GDM1 (cell line): Measurements from ENCODE around the gene NEU1.
"Not testable (repeated sequence)": the region's sequence is repeated elsewhere in the genome, so short reads cannot be mapped to it uniquely, and the experiment has no call there.

Experiments used
- DNase-seq: peaks from one replicate; lab custom pipeline; 2025; lab: John Stamatoyannopoulos, UW

Gene NEU1

GRCh38 chr6:31838968-31839367 lies 23.7 kb downstream of the NEU1 start:
- DNase-seq = no peak

- DNase-seq = not testable (repeated sequence)
Observed at GRCh38 chr6:31838114-31838553, 24.5 kb downstream of the NEU1 start.

GRCh38 chr6:31837369-31838113 lies 25.1 kb downstream of the NEU1 start:
- no peak for DNase-seq

- DNase-seq = no peak
Observed at GRCh38 chr6:31836474-31837368, 25.9 kb downstream of the NEU1 start.

GRCh38 chr6:31836047-31836473 lies 26.6 kb downstream of the NEU1 start:
- no peak for DNase-seq

- peak; percentile 67 for DNase-seq
Observed at GRCh38 chr6:31834367-31835250, 28.0 kb downstream of the NEU1 start.

- DNase-seq = no peak
Observed at GRCh38 chr6:31831350-31832215, 31.0 kb downstream of the NEU1 start.

- DNase-seq = no peak
Observed at GRCh38 chr6:31830886-31831335, 31.7 kb downstream of the NEU1 start.

GRCh38 chr6:31829633-31830283 lies 32.9 kb downstream of the NEU1 start:
- DNase-seq = peak; percentile 25

- DNase-seq = peak; percentile 99
Observed at GRCh38 chr6:31827286-31828079, 35.1 kb downstream of the NEU1 start, which contains the start of gene HSPA1B. Gene HSPA1B (plus strand): TSS chr6:31827738. CDS start chr6:31827951, 213 bp downstream.

- peak; percentile 76 for DNase-seq
Observed at GRCh38 chr6:31826793-31827285, 35.8 kb downstream of the NEU1 start.

- no peak for DNase-seq
Observed at GRCh38 chr6:31825553-31825952, 37.1 kb downstream of the NEU1 start.

GRCh38 chr6:31823592-31824196 lies 38.9 kb downstream of the NEU1 start:
- DNase-seq = peak; percentile 33

GRCh38 chr6:31822036-31822821 lies 40.4 kb downstream of the NEU1 start:
- peak; percentile 32 for DNase-seq

GRCh38 chr6:31821301-31822035 lies 41.2 kb downstream of the NEU1 start:
- no peak for DNase-seq

- not testable (repeated sequence) for DNase-seq
Observed at GRCh38 chr6:31820399-31820798, 42.2 kb downstream of the NEU1 start.

- no peak for DNase-seq
Observed at GRCh38 chr6:31819871-31820299, 42.7 kb downstream of the NEU1 start.
